GM19397 (cell line): ENCODE results near the gene RREB1.

ENCODE experiments used
- ATAC-seq: cut with Tn5 transposase; IDR thresholded peaks from one replicate; pipeline ENCODE4 v1.9.1; 2021; ENCODE audit warnings: mild to moderate bottlenecking, moderate library complexity; ENCODE audit not compliant: unreplicated experiment

RREB1 gene

GRCh38 chr6:7159790-7160525 is 52.2 kb downstream of the RREB1 start:
- ATAC-seq, result no peak

- no peak for ATAC-seq
Measured at GRCh38 chr6:7161253-7161623, 53.5 kb downstream of the RREB1 start.

GRCh38 chr6:7161845-7162244 is 54.1 kb downstream of the RREB1 start:
- no peak for ATAC-seq

- no peak for ATAC-seq
Measured at GRCh38 chr6:7163661-7164071, 55.9 kb downstream of the RREB1 start.

GRCh38 chr6:7164536-7165001 is 56.8 kb downstream of the RREB1 start:
- no peak for ATAC-seq

- ATAC-seq, result no peak
Measured at GRCh38 chr6:7165002-7165889, 57.5 kb downstream of the RREB1 start.

GRCh38 chr6:7165890-7166267 is 58.1 kb downstream of the RREB1 start:
- ATAC-seq, result no peak

GRCh38 chr6:7166410-7167293 is 58.9 kb downstream of the RREB1 start:
- ATAC-seq, result no peak

GRCh38 chr6:7169296-7169721 is 61.5 kb downstream of the RREB1 start:
- ATAC-seq, result no peak

GRCh38 chr6:7170117-7170732 is 62.5 kb downstream of the RREB1 start:
- no peak for ATAC-seq

- no peak for ATAC-seq
Measured at GRCh38 chr6:7171119-7171518, 63.4 kb downstream of the RREB1 start.

- no peak for ATAC-seq
Measured at GRCh38 chr6:7171733-7172132, 64.0 kb downstream of the RREB1 start.

GRCh38 chr6:7172649-7173048 is 64.9 kb downstream of the RREB1 start:
- ATAC-seq, result no peak

- ATAC-seq, result no peak
Measured at GRCh38 chr6:7173843-7174503, 66.2 kb downstream of the RREB1 start.

GRCh38 chr6:7175462-7175861 is 67.7 kb downstream of the RREB1 start:
- ATAC-seq, result no peak

GRCh38 chr6:7176208-7176607 is 68.4 kb downstream of the RREB1 start:
- ATAC-seq, result no peak

GRCh38 chr6:7178280-7178679 is 70.5 kb downstream of the RREB1 start:
- no peak for ATAC-seq

GRCh38 chr6:7180751-7181150 is 73.0 kb downstream of the RREB1 start:
- ATAC-seq, result no peak

- ATAC-seq, result no peak
Measured at GRCh38 chr6:7183707-7184106, 75.9 kb downstream of the RREB1 start.

GRCh38 chr6:7184502-7184901 is 76.7 kb downstream of the RREB1 start:
- ATAC-seq, result no peak
